ENCODE measurements around the gene ZSWIM6.

Gene ZSWIM6

GRCh38 chr5:61331407-61332357 lies at the start of gene ZSWIM6:
Gene ZSWIM6, plus strand, starts transcription at chr5:61332258. Its CDS starts 15 bp downstream, at chr5:61332273.
- H3K27ac ChIP-seq (ENCODE audit: low read length): no peak within 1 kb of the TSS
- H3K9ac ChIP-seq (ENCODE audit: low read depth, low read length): peak within 1 kb of the TSS; percentile 70; the same call in 1 of the 2 replicates

GRCh38 chr5:61283471-61283870 lies 48.6 kb upstream of the ZSWIM6 start:
- Histone ChIP-seq H3K36me3 (ENCODE audit: insufficient read depth, low read depth, low read length) (no peaks in the 10 kb centered on the region), H3K9me3 (ENCODE audit: insufficient read depth, low read depth, low read length) (no peaks in the 10 kb centered on the region), H3K27me3 (ENCODE audit: insufficient read depth, low read length) (no peaks in the 10 kb centered on the region), H3K4me3 (ENCODE audit: low read length) (no peak overlapping the region), H3K9ac (ENCODE audit: low read depth, low read length) (no peak overlapping the region), H3K4me1 (ENCODE audit: insufficient read depth, low read length) (no peaks in the 10 kb centered on the region), H3K27ac (ENCODE audit: low read length) (no peak overlapping the region)

More at GRCh38 chr5:61331407-61332357, at the start of gene ZSWIM6:
- Histone ChIP-seq H3K4me3 (ENCODE audit: low read length) (peak within 1 kb of the TSS; percentile 91), H3K4me1 (ENCODE audit: insufficient read depth, low read length) (peaks cover 23% of the 10 kb centered on the region), H3K9me3 (ENCODE audit: insufficient read depth, low read depth, low read length) (no peaks in the 10 kb centered on the region), H3K27me3 (ENCODE audit: insufficient read depth, low read length) (peaks cover 77% of the 10 kb centered on the region), H3K36me3 (ENCODE audit: insufficient read depth, low read depth, low read length) (no peaks in the 10 kb centered on the region)

GRCh38 chr5:61285531-61285930 lies 46.5 kb upstream of the ZSWIM6 start:
- no peaks in the 10 kb centered on the region for H3K27me3 ChIP-seq (ENCODE audit: insufficient read depth, low read length)
- no peak overlapping the region for H3K27ac ChIP-seq (ENCODE audit: low read length)
- no peaks in the 10 kb centered on the region for H3K36me3 ChIP-seq (ENCODE audit: insufficient read depth, low read depth, low read length)
- no peak overlapping the region for H3K4me3 ChIP-seq (ENCODE audit: low read length)
- no peak overlapping the region for H3K9ac ChIP-seq (ENCODE audit: low read depth, low read length)
- H3K9me3 ChIP-seq (ENCODE audit: insufficient read depth, low read depth, low read length): no peaks in the 10 kb centered on the region
- no peaks in the 10 kb centered on the region for H3K4me1 ChIP-seq (ENCODE audit: insufficient read depth, low read length)

DNA sequence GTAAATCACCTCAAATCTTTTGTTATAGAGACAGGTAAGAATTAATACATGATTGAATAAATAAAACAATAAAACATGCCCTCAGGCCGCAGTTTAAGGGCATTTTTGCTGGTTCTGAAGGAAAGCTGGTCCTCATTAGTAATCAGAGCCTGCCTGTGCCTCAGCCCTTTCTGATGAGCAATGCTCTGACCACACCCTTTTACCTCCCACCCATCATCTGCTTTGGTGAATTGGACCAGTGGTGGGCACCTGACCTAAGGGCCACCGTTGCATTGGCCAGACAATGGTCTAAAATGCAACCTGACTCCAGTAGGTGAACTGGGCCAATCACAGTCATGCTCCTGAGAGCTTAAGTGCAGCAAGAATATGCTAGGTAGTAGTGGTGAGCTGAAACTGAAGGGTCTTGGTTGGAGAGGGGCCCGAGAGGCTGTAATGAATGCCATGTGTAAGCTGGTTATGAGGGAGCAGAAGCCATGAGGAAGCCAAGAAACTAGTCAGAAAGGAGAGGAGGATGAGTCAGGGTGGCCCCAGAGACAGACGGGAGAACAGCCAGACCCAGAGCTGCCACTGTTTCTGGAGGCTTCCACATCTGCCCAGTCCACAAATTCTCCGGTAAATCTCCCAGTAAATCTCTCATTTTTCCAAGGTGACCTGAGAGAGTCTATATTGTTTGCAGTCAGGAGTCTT lies 45.5 kb upstream of the ZSWIM6 start:
- Histone ChIP-seq H3K4me1 (ENCODE audit: insufficient read depth, low read length) (no peaks in the 10 kb centered on the region), H3K9me3 (ENCODE audit: insufficient read depth, low read depth, low read length) (no peaks in the 10 kb centered on the region), H3K9ac (ENCODE audit: low read depth, low read length) (no peak overlapping the region), H3K27ac (ENCODE audit: low read length) (no peak overlapping the region), H3K4me3 (ENCODE audit: low read length) (no peak overlapping the region), H3K27me3 (ENCODE audit: insufficient read depth, low read length) (no peaks in the 10 kb centered on the region), H3K36me3 (ENCODE audit: insufficient read depth, low read depth, low read length) (no peaks in the 10 kb centered on the region)

GRCh38 chr5:61287474-61287873 lies 44.6 kb upstream of the ZSWIM6 start:
- no peaks in the 10 kb centered on the region for H3K9me3 ChIP-seq (ENCODE audit: insufficient read depth, low read depth, low read length)
- H3K9ac ChIP-seq (ENCODE audit: low read depth, low read length): no peak overlapping the region
- H3K4me3 ChIP-seq (ENCODE audit: low read length): no peak overlapping the region
- no peaks in the 10 kb centered on the region for H3K36me3 ChIP-seq (ENCODE audit: insufficient read depth, low read depth, low read length)
- H3K27me3 ChIP-seq (ENCODE audit: insufficient read depth, low read length): no peaks in the 10 kb centered on the region
- H3K27ac ChIP-seq (ENCODE audit: low read length): no peak overlapping the region
- H3K4me1 ChIP-seq (ENCODE audit: insufficient read depth, low read length): no peaks in the 10 kb centered on the region

DNA sequence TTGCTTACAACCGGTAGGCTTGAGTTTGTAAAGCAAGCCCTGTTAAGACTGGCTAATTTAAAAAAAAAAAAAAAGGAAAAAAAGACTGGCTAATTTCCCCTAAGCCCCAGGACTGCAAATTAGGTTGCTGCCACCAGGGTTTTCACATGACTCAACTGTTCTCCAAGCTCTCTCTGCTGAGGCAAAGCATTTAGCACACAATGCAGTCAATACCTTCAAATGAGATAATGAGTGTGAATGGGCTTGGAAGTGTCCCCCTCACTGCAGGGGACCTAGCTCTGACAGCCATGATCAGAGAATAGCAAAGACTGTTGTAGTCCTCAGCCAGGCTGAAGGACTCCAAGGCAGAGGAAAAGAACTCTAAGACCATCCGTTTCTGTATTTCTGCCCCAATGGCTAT lies 42.8 kb upstream of the ZSWIM6 start:
- Histone ChIP-seq H3K27me3 (ENCODE audit: insufficient read depth, low read length) (no peaks in the 10 kb centered on the region), H3K36me3 (ENCODE audit: insufficient read depth, low read depth, low read length) (no peaks in the 10 kb centered on the region), H3K27ac (ENCODE audit: low read length) (no peak overlapping the region), H3K4me3 (ENCODE audit: low read length) (no peak overlapping the region), H3K9me3 (ENCODE audit: insufficient read depth, low read depth, low read length) (no peaks in the 10 kb centered on the region), H3K9ac (ENCODE audit: low read depth, low read length) (no peak overlapping the region), H3K4me1 (ENCODE audit: insufficient read depth, low read length) (no peaks in the 10 kb centered on the region)

DNA sequence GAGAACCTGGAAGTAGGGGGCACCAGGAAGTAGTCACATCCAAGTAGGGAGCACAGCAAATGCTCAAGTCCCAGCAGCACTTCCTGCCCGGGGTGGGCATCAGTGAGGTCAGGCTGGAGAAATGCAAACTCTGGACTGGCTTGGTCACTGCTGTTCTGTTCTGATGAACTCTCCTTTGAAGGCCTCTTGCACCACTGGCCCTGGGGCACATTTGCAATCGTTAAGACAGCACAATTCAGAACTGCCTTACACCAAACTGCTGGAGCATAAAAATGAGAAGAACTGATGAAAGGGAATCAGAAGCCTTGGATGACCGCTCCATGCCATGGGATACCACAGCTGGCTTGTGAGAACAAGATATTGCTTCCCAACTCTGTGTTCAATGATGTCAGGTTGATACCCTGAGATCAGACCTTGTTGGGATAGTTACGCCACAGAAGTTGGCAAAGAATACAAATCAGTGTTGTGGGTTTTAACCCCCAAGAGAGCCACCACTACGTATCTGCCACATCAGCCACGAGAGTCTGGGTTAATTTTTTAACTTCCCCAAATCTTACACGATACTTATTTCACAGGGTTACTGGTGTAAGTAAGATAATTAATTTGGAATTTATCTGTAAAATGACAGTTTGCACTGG lies 42.3 kb upstream of the ZSWIM6 start:
- H3K4me1 ChIP-seq (ENCODE audit: insufficient read depth, low read length): no peaks in the 10 kb centered on the region
- H3K4me3 ChIP-seq (ENCODE audit: low read length): no peak overlapping the region
- no peaks in the 10 kb centered on the region for H3K9me3 ChIP-seq (ENCODE audit: insufficient read depth, low read depth, low read length)
- no peak overlapping the region for H3K27ac ChIP-seq (ENCODE audit: low read length)
- no peak overlapping the region for H3K9ac ChIP-seq (ENCODE audit: low read depth, low read length)
- H3K36me3 ChIP-seq (ENCODE audit: insufficient read depth, low read depth, low read length): no peaks in the 10 kb centered on the region
- H3K27me3 ChIP-seq (ENCODE audit: insufficient read depth, low read length): no peaks in the 10 kb centered on the region

GRCh38 chr5:61290791-61291210 lies 41.3 kb upstream of the ZSWIM6 start:
- Histone ChIP-seq H3K27me3 (ENCODE audit: insufficient read depth, low read length) (no peaks in the 10 kb centered on the region), H3K9me3 (ENCODE audit: insufficient read depth, low read depth, low read length) (no peaks in the 10 kb centered on the region), H3K36me3 (ENCODE audit: insufficient read depth, low read depth, low read length) (no peaks in the 10 kb centered on the region), H3K27ac (ENCODE audit: low read length) (no peak overlapping the region), H3K9ac (ENCODE audit: low read depth, low read length) (no peak overlapping the region), H3K4me3 (ENCODE audit: low read length) (no peak overlapping the region), H3K4me1 (ENCODE audit: insufficient read depth, low read length) (no peaks in the 10 kb centered on the region)

DNA sequence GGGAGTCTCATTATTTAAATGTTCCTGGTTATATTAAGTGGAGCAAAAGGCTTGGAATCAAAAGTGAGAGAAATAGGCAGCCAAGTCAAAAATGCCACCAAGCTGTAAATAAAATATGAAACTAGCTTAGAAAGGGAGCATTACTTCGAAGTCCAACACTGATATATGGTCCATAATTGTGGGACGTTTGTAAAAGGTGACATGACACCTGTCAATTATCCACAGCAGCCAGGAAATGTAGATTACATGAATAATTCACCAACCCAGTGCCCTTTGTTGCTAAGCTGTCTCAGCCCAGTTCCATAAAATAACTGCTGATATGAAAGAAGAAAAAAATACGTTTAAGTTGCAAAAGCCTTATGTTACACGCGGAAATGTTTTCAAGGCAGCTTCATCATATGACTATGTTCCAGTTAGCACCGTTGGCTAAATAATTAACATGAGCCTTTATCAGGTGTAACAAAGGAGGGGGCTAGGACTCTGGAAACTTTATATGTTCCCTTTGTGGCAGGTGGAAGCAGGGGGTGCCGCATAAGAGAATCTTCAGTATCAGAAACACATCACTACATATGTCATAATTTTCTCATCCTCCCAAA lies 39.9 kb upstream of the ZSWIM6 start:
- Histone ChIP-seq H3K4me3 (ENCODE audit: low read length) (no peak overlapping the region), H3K4me1 (ENCODE audit: insufficient read depth, low read length) (no peaks in the 10 kb centered on the region), H3K36me3 (ENCODE audit: insufficient read depth, low read depth, low read length) (no peaks in the 10 kb centered on the region), H3K9me3 (ENCODE audit: insufficient read depth, low read depth, low read length) (no peaks in the 10 kb centered on the region), H3K27me3 (ENCODE audit: insufficient read depth, low read length) (no peaks in the 10 kb centered on the region), H3K9ac (ENCODE audit: low read depth, low read length) (no peak overlapping the region), H3K27ac (ENCODE audit: low read length) (no peak overlapping the region)

DNA sequence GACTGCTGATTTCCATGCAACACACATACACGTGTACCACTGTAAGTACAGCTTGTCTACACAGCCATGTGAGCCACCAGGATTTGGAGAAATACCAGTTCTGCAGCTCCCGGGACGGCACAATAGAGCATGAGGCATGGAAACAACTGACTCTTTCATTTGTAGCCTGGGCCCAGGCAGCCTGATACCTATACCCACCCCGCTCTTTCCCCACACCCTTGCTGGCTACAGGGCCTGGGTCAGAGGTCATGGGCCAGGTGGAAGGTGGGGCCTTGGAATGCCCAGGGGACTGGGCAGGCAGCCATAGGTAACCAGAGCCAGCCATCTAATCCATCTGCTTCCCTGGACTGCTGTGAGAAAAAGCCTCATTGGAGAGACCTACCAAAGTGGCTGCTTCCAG lies 39.0 kb upstream of the ZSWIM6 start:
- no peaks in the 10 kb centered on the region for H3K36me3 ChIP-seq (ENCODE audit: insufficient read depth, low read depth, low read length)
- H3K27ac ChIP-seq (ENCODE audit: low read length): no peak overlapping the region
- H3K27me3 ChIP-seq (ENCODE audit: insufficient read depth, low read length): no peaks in the 10 kb centered on the region

GRCh38 chr5:61293873-61294272 lies 38.2 kb upstream of the ZSWIM6 start:
- no peak overlapping the region for H3K9ac ChIP-seq (ENCODE audit: low read depth, low read length)
- no peaks in the 10 kb centered on the region for H3K4me1 ChIP-seq (ENCODE audit: insufficient read depth, low read length)
- no peak overlapping the region for H3K27ac ChIP-seq (ENCODE audit: low read length)
- no peak overlapping the region for H3K4me3 ChIP-seq (ENCODE audit: low read length)
- no peaks in the 10 kb centered on the region for H3K27me3 ChIP-seq (ENCODE audit: insufficient read depth, low read length)
- no peaks in the 10 kb centered on the region for H3K36me3 ChIP-seq (ENCODE audit: insufficient read depth, low read depth, low read length)
- no peaks in the 10 kb centered on the region for H3K9me3 ChIP-seq (ENCODE audit: insufficient read depth, low read depth, low read length)

More for the DNA sequence above, 39.0 kb upstream of the ZSWIM6 start:
- Histone ChIP-seq H3K9ac (ENCODE audit: low read depth, low read length) (no peak overlapping the region), H3K4me1 (ENCODE audit: insufficient read depth, low read length) (no peaks in the 10 kb centered on the region), H3K4me3 (ENCODE audit: low read length) (no peak overlapping the region), H3K9me3 (ENCODE audit: insufficient read depth, low read depth, low read length) (no peaks in the 10 kb centered on the region)
